GM08714 (cell line): ENCODE data around the gene TRDN.
"Not testable (repeated sequence)": the region's sequence is repeated elsewhere in the genome, so short reads cannot be mapped to it uniquely, and the experiment has no call there.

Experiments
- H3K4me3 ChIP-seq: fragments of 200-500 bp; sonication (Bioruptor generic); 2 replicates; pipeline ENCODE4 v1.5.1; 2014; ENCODE audit warnings: mild to moderate bottlenecking, low read length, inconsistent platforms
- ZNF274 ChIP-seq: IDR thresholded peaks from 2 replicates; pipeline ENCODE4 v1.6.1; 2012; ENCODE audit warnings: mild to moderate bottlenecking, low read depth, low read length

TRDN gene

GRCh38 chr6:123610779-123611178 is 26.0 kb downstream of the TRDN start:
- no peak overlapping the region for H3K4me3 ChIP-seq
- no peak for TF ChIP-seq ZNF274

- no peak for TF ChIP-seq ZNF274
- no peak overlapping the region for H3K4me3 ChIP-seq
Measured at GRCh38 chr6:123604067-123604466, 32.7 kb downstream of the TRDN start.

- no peak for TF ChIP-seq ZNF274
- no peak overlapping the region for H3K4me3 ChIP-seq
Measured at GRCh38 chr6:123598011-123598410, 38.7 kb downstream of the TRDN start.

DNA sequence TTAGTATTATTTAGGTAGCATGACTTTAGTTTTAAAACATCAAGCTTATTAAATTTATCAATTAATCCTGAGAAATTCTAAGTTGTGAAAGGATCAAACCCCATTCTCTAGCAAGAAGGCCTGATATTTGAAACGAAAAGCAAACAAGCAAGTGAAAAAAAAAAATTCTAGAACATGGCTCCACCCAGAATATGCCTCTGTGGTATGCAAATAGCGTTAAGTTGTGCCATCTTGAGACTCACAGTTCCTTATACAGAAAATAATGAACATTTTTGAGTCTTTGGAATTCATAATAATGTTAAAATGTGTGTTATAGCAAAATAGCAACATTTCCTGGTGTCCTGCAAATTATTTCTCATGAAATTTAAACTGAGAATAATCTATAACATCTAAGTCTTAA is 42.0 kb downstream of the TRDN start:
- no peak for TF ChIP-seq ZNF274
- no peak overlapping the region for H3K4me3 ChIP-seq

DNA sequence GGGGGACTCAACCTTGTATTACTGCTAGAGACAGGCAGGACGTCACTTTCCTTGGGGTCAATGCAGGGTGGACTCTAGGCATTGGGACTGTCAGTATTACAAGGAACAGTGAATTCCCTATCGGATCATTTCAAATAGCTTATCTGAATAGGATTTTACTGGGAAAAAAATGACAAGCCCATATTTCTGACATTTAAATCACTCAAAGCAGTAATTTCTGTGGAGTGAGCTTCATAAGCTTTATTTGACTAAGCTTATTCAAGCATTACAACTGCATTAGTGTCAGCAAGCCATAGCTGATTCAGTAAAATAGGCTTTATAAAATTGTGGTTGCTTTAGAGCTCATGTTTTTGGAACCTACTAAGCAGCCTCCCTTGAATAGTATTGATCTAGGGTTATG is 44.3 kb downstream of the TRDN start:
- no peak overlapping the region for H3K4me3 ChIP-seq
- no peak for TF ChIP-seq ZNF274

DNA sequence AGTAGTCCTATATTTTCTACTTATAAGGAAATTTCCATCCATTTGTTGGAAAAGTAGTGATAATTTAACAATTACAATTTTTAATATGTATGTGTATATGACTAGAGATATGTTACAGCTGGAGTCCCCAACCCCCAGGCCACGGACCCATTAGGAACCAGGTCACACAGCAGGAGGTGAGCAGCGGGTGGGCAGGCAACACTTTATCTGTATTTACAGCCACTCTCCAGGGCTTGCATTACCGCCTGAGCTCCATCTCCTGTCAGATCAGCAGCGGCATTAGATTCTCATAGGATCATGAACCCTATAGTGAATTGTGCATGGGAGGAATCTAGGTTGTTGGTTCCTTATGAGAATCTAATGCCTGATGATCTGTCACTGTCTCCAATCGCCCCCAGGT is 46.8 kb downstream of the TRDN start:
- no peak overlapping the region for H3K4me3 ChIP-seq
- no peak for TF ChIP-seq ZNF274

DNA sequence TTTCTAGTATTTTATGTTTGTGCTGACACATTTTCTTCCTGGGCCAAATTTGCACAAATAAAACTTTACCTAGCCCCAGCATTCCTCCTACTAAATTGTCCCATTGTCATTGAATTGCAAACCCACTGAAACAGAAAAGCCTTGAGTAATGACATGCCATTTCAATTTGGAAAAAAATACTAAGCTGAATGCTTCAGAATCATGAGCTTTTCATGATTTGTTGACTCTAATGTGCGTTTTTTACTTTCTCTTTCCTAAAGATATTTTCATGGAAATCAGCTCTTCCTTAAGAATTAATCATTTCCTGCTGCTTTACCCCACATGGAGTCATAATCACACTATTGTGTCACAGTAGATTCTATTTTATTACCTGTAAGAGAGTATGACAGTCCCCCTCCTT is 47.4 kb downstream of the TRDN start:
- no peak for TF ChIP-seq ZNF274
- no peak overlapping the region for H3K4me3 ChIP-seq

DNA sequence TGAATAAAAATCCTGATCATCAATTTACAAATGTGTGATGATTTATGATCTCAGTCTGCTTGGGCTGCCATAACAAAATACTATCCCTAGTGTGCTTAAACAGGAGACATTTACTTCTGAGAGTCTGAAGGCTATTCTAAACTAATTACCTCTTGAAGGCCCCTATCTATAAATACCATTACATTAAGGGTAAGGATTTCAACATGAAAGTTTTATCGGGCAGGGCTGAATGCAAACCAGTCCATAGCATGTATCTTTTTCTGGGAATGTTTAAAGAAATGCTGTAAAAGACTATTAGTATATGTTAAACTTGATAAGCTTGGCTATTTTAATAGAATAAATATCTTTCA is 48.2 kb downstream of the TRDN start:
- TF ChIP-seq ZNF274 = no peak
- H3K4me3 ChIP-seq = no peak overlapping the region

GRCh38 chr6:123587838-123588545 is 48.8 kb downstream of the TRDN start:
- H3K4me3 ChIP-seq = no peak overlapping the region
- TF ChIP-seq ZNF274 = no peak

DNA sequence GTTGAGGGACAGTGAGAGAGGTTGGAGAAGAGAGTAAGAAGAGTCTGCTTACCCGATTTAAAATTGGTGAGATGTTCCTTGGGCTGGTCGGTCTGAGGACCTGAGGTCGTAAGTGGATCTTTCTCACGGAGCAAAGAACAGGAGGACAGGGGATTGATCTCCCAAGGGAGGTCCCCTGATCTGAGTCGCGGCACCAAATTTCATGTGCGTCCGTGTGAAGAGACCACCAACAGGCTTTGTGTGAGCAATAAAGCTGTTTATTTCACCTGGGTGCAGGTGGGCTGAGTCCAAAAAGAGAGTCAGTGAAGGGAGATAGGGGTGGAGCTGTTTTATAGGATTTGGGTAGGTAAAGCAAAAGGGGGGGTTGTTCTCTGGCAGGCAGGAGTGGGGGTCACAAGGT is 49.3 kb downstream of the TRDN start:
- not testable (repeated sequence) for H3K4me3 ChIP-seq

- TF ChIP-seq ZNF274 = no peak
Measured at GRCh38 chr6:123580331-123580730, 56.4 kb downstream of the TRDN start.

GRCh38 chr6:123575188-123575587 is 61.6 kb downstream of the TRDN start:
- no peak for TF ChIP-seq ZNF274
- no peak overlapping the region for H3K4me3 ChIP-seq

More at GRCh38 chr6:123580331-123580730, 56.4 kb downstream of the TRDN start:
- no peak overlapping the region for H3K4me3 ChIP-seq

DNA sequence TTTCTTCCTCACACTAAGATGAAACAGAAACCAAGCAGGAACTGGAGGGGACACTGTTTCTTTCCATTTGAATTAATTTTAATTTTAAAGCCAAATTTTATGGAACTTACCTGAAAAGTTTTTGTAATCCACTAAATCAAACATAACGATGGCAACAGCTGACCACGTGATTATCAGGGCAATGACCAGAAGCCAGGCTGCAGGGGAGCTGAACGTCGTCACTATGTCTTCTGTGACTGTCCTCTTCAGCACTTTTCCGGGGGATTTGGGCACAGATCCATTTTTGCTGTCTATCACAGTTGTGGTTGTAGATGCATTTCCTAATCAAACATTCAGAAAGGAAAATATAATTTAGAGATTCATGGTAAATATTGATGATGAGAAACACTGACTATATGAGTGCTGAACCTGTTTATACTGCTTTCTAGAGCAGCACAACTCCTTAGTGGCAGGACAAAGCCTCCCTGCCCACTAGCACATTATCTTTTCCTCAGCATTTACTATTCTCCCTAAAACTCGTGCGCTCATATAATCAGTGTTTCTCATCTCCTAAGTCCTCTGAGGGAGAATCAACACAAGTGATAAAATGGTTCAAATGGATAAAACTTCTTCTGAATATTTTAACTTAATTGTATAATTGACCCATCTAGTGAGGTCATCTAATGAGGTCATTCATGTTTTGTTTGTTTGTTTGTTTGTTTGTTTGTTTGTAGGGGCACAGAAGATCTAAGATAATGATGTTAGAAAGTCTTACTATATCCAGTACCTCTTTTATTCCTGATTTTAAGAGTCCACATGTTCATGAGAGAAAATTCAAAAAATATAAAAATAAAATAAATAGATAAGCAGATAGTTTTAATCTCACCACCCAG is 65.7 kb downstream of the TRDN start:
- H3K4me3 ChIP-seq = no peak overlapping the region
- TF ChIP-seq ZNF274 = no peak

DNA sequence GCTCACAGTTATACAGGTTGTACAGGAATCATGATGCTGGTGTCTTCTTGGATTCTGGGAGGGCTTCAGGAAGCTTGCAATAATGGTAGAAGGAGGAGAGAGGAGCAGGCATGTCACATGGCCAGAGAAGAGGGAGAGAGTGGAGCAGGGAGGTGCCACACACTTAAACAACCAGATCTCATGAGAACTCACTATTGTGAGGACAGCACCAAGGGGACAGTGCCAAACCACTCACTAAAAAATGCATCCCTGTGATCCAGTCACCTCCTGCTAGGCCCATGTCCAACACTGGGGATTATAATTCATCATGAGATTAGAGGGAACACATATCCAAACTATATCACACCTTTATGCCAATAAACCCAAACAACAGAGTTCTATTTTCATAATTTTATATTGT is 67.2 kb downstream of the TRDN start:
- no peak for TF ChIP-seq ZNF274
- no peak overlapping the region for H3K4me3 ChIP-seq

DNA sequence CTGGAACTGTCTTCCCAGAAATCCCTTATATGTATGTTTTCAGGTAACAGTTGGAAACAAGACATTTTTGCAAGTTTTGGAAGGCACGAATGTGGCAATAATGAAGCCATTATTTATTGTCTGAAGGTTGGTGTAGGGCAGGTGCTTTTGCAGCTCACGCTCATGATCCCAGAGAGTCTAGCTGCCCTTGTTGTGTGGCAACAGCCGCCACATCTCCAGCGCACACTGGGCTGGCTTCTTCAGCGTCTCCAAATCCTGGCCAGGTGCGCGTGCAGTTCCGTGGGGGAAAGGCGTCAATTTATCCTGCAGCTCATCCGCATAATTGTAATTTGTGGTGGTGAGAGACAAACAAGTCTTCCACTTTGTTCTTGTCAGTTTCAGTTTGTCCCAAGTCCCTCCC is 71.2 kb downstream of the TRDN start:
- H3K4me3 ChIP-seq = no peak overlapping the region
- no peak for TF ChIP-seq ZNF274
